GM21381 (cell line): ENCODE results near the gene KRT17.
"Not testable (repeated sequence)": the region's sequence is repeated elsewhere in the genome, so short reads cannot be mapped to it uniquely, and the experiment has no call there.

ENCODE experiments used
- ATAC-seq: cut with Tn5 transposase; IDR thresholded peaks from one replicate; pipeline ENCODE4 v1.9.1; 2021; ENCODE audit warnings: mild to moderate bottlenecking, moderate library complexity; ENCODE audit not compliant: unreplicated experiment

KRT17 gene

GRCh38 chr17:41600318-41600717, 24.1 kb downstream of the KRT17 start:
- no peak for ATAC-seq

GRCh38 chr17:41599680-41600079, 24.7 kb downstream of the KRT17 start:
- ATAC-seq, result no peak

GRCh38 chr17:41595585-41595984, 28.8 kb downstream of the KRT17 start:
- no peak for ATAC-seq

GRCh38 chr17:41594363-41594915, 29.9 kb downstream of the KRT17 start:
- ATAC-seq, result no peak

GRCh38 chr17:41593306-41593981, 30.9 kb downstream of the KRT17 start:
- no peak for ATAC-seq

- ATAC-seq, result no peak
Observed at GRCh38 chr17:41592601-41593305, 31.6 kb downstream of the KRT17 start.

GRCh38 chr17:41589301-41589700, 35.1 kb downstream of the KRT17 start:
- no peak for ATAC-seq

- ATAC-seq, result no peak
Observed at GRCh38 chr17:41588126-41588810, 36.1 kb downstream of the KRT17 start.

- ATAC-seq, result no peak
Observed at GRCh38 chr17:41586863-41587495, 37.4 kb downstream of the KRT17 start, which contains the start of gene KRT14. Gene KRT14 (minus strand): TSS chr17:41586895. CDS start chr17:41586834, 61 bp downstream.

GRCh38 chr17:41585301-41586056, 38.9 kb downstream of the KRT17 start:
- no peak for ATAC-seq

- not testable (repeated sequence) for ATAC-seq
Observed at GRCh38 chr17:41584331-41584927, 39.9 kb downstream of the KRT17 start.

GRCh38 chr17:41583137-41584127, 40.9 kb downstream of the KRT17 start:
- ATAC-seq, result no peak

- not testable (repeated sequence) for ATAC-seq
Observed at GRCh38 chr17:41582061-41582968, 42.1 kb downstream of the KRT17 start.

- no peak for ATAC-seq
Observed at GRCh38 chr17:41581366-41582060, 42.9 kb downstream of the KRT17 start.

GRCh38 chr17:41580687-41581365, 43.5 kb downstream of the KRT17 start:
- no peak for ATAC-seq

GRCh38 chr17:41580244-41580575, 44.2 kb downstream of the KRT17 start:
- no peak for ATAC-seq
